D721Med (cell line): Measurements from ENCODE around the gene RELL1.

ENCODE experiments used
- DNase-seq: peaks from one replicate; pipeline ENCODE4 v3.0.0; 2011; ENCODE audit warnings: low spot score; ENCODE audit not compliant: insufficient read length
- FAIRE-seq: peaks from 2 replicates; lab custom pipeline; 2011; peaks lifted over from hg19 to GRCh38; lab: Jason Lieb, UNC
- TF ChIP-seq, protein P1 (sequence below): IDR thresholded peaks from 2 replicates; pipeline ENCODE4 v1.5.1; 2012; ENCODE audit warnings: mild to moderate bottlenecking, control low read depth; ENCODE audit not compliant: insufficient read depth; ENCODE audit errors: missing control alignments

Gene RELL1

DNA sequence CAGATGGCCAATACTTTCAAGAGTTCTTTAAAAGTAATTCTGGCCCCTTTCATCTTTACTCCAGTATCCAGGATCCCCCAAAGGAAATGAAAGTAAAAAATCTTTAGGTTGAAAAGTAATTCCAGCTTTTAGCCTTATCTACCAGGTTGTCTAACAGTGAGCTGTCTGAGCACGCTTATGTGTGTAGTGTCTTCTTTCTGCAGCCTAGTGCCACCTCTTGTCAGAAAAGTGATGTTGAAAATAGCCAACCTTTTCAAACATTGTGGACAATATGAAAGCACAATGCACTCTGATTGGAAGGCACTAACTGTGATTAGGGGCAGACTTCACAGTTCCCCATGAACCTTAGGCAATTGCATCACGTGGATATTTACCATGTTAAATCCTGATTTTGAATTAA lies 92.1 kb downstream of the RELL1 start:
- TF ChIP-seq, protein P1, sequence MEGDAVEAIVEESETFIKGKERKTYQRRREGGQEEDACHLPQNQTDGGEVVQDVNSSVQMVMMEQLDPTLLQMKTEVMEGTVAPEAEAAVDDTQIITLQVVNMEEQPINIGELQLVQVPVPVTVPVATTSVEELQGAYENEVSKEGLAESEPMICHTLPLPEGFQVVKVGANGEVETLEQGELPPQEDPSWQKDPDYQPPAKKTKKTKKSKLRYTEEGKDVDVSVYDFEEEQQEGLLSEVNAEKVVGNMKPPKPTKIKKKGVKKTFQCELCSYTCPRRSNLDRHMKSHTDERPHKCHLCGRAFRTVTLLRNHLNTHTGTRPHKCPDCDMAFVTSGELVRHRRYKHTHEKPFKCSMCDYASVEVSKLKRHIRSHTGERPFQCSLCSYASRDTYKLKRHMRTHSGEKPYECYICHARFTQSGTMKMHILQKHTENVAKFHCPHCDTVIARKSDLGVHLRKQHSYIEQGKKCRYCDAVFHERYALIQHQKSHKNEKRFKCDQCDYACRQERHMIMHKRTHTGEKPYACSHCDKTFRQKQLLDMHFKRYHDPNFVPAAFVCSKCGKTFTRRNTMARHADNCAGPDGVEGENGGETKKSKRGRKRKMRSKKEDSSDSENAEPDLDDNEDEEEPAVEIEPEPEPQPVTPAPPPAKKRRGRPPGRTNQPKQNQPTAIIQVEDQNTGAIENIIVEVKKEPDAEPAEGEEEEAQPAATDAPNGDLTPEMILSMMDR: no peak
- no peak for FAIRE-seq
- DNase-seq: no peak

DNA sequence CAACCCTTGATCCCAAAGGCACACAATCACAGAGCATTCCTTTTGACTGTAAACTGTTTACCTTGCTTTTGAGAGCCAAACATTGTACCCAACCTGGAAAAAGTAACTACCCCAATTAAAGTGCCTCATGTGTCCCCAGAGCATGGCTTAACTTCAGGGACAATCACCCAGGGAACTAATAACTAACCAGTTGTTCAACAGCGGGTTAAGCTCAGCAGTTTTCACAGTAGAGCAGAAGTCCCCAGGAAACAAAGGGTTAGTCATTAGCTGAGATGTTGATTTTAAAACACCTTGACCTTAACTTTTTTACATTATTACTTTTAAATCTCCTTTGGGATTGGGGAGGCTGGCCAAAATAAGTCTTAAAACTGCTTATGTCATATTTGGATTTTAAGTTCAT lies 94.8 kb downstream of the RELL1 start:
- no peak for FAIRE-seq
- TF ChIP-seq, protein P1: no peak

DNA sequence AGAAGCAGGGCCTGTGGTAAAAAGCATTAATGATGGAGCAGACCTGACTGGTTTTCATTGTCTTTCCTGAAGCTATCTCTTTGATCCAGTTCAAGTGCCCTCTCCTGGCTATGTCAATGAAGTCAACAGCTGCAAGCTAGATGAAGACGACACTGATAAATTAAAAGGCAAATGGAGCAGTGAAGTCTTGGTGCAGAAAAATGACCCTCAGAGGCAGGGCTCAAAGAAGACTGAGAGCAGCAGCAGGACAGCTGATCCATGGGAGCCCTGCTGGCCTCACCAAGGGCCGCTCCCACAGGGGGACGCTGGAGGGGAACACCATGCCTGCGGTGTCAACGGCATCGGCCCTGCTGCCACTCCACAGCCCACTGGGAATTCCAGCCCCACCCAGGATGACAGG lies 96.2 kb downstream of the RELL1 start:
- TF ChIP-seq, protein P1: no peak
- DNase-seq: no peak
- FAIRE-seq: no peak

More for the DNA sequence above, 94.8 kb downstream of the RELL1 start:
- no peak for DNase-seq

DNA sequence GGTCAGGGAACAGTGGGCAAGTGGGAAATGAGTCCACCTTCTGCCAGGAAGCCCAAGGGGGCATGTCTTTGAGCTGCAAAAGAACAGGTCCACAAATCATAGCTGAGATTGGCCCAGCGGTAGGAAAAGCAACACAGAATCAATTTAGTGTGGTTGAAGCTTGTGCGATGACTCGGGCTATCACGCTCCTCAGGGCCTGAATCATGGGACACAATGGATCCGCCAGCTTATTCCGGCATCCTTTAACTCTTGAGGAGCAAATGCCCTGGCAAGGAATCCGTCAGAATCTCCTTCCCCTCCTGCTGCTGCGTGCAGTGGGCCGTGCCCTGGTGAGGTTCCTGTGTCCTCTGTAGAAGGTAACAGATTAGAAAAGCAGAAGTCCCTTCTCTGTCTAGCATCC lies 98.0 kb downstream of the RELL1 start:
- DNase-seq (no peak), FAIRE-seq (no peak)
- TF ChIP-seq, protein P1: no peak

DNA sequence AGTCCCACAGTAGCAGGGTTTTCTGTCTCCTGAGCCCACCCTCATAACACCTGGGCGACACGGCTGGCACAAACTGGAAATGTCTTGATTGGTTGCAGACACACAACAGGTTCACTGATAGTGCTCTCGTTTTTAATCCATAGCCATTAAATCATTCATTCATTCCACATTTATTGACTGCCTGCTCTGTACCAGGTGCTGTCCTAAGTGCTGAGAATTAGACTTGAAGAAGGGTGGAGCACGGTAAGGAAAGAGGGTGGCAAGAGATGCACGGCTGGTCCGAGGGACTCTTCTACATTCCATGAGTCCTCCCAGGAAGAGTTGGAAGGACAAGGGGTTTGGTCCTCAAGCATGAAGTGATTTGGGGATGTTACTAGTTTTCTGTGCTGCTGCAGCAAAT lies 100.0 kb downstream of the RELL1 start:
- FAIRE-seq: no peak
- DNase-seq: no peak
- TF ChIP-seq, protein P1: no peak

DNA sequence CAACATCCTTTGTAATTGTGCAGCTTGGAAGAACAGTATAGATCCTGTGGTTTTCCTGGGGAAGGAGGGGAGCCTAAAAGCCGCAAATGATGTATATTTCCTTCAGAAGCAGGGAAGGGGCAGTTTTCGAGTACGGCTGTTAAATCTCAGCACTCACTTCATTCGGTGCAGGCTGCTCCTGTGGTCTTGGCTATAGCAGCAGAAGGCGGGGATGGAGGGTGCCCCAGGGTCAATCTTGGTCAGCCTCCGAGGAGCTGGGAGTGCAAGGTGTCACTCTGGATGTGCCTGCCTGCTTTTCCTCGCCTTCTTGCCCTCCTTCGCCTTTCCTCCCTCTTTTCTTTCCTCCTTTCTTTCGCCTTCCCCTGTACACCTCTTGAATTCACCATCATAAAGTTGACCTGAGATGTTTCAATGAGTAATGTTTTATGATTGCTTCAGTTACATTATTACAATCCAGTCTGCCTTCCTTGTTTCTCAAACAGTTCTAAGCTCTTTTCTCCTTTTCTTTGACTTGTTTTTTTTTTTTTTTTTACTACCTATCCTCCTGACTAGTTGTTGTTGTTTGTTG lies 101.6 kb downstream of the RELL1 start:
- DNase-seq (no peak), FAIRE-seq (no peak)
- TF ChIP-seq, protein P1: no peak

DNA sequence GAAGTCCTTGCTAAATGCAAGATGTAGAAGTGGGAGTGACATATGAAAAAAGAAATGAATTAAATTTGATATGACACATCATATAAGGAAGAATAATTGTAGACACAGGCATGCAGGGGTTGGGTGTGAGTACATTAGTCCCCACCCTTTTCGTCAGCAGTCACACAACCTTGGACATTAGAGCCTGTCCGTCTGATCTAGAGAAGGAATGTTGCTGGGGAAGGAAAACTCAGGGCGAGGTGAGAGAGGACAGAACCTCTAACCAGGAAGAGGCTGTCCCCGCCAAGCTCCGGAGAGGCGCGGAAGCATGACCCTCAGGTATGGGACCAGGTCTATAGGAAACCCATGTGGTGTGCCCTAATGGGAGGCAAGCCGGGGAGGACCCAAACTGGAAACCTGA lies 102.1 kb downstream of the RELL1 start:
- FAIRE-seq (no peak), DNase-seq (no peak)
- TF ChIP-seq, protein P1: no peak
